ENCODE results near the gene TCEANC2. TPM values are rescaled to one million over a fixed set of nuclear protein-coding genes. Genes with fewer than 3 reads are reported as not detected.

The TCEANC2 gene
- total and polyA plus RNA-seq, 2 of the 4 experiments (the other 2 are of a cell fraction), result 2.4 to 3.2 TPM

DNA sequence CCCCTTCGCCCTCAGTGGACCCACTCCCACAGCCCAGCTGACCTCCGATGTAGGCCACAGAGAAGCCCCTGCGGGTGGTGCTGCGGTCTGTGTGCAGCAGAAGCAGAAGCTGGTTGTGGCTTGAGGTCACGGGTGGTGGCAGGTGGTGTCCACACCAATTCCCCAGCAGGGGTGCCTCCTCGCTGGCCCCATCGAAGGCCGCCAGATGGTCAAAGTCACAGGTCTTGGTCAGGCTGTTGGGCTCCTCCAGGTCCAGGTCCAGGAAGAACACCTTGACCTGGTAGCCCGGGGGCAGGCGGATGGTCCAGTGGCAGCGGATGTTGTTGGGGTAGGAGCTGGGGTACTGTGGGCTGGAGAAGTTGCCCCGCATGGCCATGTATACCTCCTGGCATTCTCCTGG lies 86.3 kb downstream of the TCEANC2 start:
- Histone ChIP-seq H2AK5ac (ENCODE audit: low read depth, low read length) (no peak overlapping the region), H3K36me3 (ENCODE audit: control insufficient read depth, insufficient read depth, low read length) (no peaks in the 10 kb centered on the region), H4K8ac (ENCODE audit: low read depth in 2 of 2, low read length in 2 of 2) (no peak overlapping the region), H2AFZ (replicated peaks; ENCODE audit: low read length, poor library complexity) (no peak overlapping the region), H2BK120ac (ENCODE audit: low read depth, low read length) (no peak overlapping the region), H4K5ac (ENCODE audit: low read depth, low read length) (no peak overlapping the region), H3K27me3 (ENCODE audit: control insufficient read depth, insufficient read depth, low read length) (no peaks in the 10 kb centered on the region), H3K4me2 (ENCODE audit: low read depth, low read length) (no peak overlapping the region), H2BK15ac (ENCODE audit: low read depth, low read length) (no peak overlapping the region), H3K27ac (ENCODE audit: insufficient read depth, low read length) (no peak overlapping the region), H3K9me3 (ENCODE audit: control insufficient read depth, insufficient read depth, low read length) (no peaks in the 10 kb centered on the region), H3K4me3 (ENCODE audit: insufficient read depth, low read depth, low read length) (no peak overlapping the region), H3K23ac (ENCODE audit: low read depth, low read length) (no peak overlapping the region), H3K18ac (ENCODE audit: low read depth, low read length) (no peak overlapping the region), H2BK5ac (ENCODE audit: low read depth, low read length, poor library complexity, severe bottlenecking) (no peak overlapping the region), H3K14ac (replicated peaks; ENCODE audit: low read depth, low read length) (no peak overlapping the region), H2BK20ac (ENCODE audit: low read depth, low read length) (no peak overlapping the region), H3K4me1 (ENCODE audit: control insufficient read depth, insufficient read depth, low read length) (peaks cover 19% of the 10 kb centered on the region), H4K91ac (ENCODE audit: insufficient read depth, low read depth, low read length) (no peak overlapping the region), H3K9ac (ENCODE audit: low read depth, low read length) (no peak overlapping the region), H3K79me1 (ENCODE audit: low read depth in 1 of 2, low read length in 2 of 2) (no peaks in the 10 kb centered on the region), H3K9me1 (ENCODE audit: insufficient read depth, low read length) (peaks cover 17% of the 10 kb centered on the region), H4K20me1 (ENCODE audit: insufficient read depth, low read length) (no peaks in the 10 kb centered on the region), H3K4ac (ENCODE audit: low read depth, low read length) (no peak overlapping the region), H3K56ac (ENCODE audit: extremely low read depth, insufficient read depth, low read length) (no peak overlapping the region), H2AK9ac (replicated peaks; ENCODE audit: low read depth, low read length, poor library complexity) (no peak overlapping the region)
- POLR2A ChIA-PET (ENCODE audit: unreplicated experiment), result no interaction called here
- DNase-seq (no peak), ATAC-seq (ENCODE audit: low read depth) (no peak)
- TF ChIP-seq, protein P1, sequence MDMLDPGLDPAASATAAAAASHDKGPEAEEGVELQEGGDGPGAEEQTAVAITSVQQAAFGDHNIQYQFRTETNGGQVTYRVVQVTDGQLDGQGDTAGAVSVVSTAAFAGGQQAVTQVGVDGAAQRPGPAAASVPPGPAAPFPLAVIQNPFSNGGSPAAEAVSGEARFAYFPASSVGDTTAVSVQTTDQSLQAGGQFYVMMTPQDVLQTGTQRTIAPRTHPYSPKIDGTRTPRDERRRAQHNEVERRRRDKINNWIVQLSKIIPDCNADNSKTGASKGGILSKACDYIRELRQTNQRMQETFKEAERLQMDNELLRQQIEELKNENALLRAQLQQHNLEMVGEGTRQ (IDR thresholded peaks at IDR 0.05; ENCODE audit: low read depth, low read length), result no peak
- no peak for TF ChIP-seq CHD1 (IDR thresholded peaks at IDR 0.05; ENCODE audit: low read depth, low read length)
- no peak for TF ChIP-seq BHLHE40 (IDR thresholded peaks at IDR 0.05; ENCODE audit: low read depth, low read length)
- TF ChIP-seq FOS (IDR thresholded peaks at IDR 0.05; ENCODE audit: low read depth, low read length), result no peak
- no peak for TF ChIP-seq CTCF (conservative IDR thresholded peaks at IDR 0.05; ENCODE audit: low read depth, low read length)
- TF ChIP-seq RCOR1 (IDR thresholded peaks at IDR 0.05; ENCODE audit: insufficient replicate concordance, low read length), result no peak
- TF ChIP-seq RFX5 (IDR thresholded peaks at IDR 0.05; ENCODE audit: low read depth, low read length), result no peak
- TF ChIP-seq RAD21 (IDR thresholded peaks at IDR 0.05; ENCODE audit: low read length), result no peak
- TF ChIP-seq MXI1 (IDR thresholded peaks at IDR 0.05; ENCODE audit: borderline replicate concordance, low read depth, low read length), result no peak
- no peak for TF ChIP-seq NFE2L2 (IDR thresholded peaks at IDR 0.05; ENCODE audit: low read depth, low read length)
- no peak for TF ChIP-seq CEBPB (IDR thresholded peaks at IDR 0.05; ENCODE audit: low read depth, low read length)
- no peak for TF ChIP-seq POLR2A (IDR thresholded peaks at IDR 0.05; ENCODE audit: low read depth, low read length)
- TF ChIP-seq ELK1 (IDR thresholded peaks at IDR 0.05; ENCODE audit: borderline replicate concordance, low read depth, low read length), result no peak
- TF ChIP-seq MAFK (IDR thresholded peaks at IDR 0.05; ENCODE audit: low read depth, low read length), result no peak
- TF ChIP-seq SMC3 (IDR thresholded peaks at IDR 0.05; ENCODE audit: low read depth, low read length), result no peak
- TF ChIP-seq MAZ (IDR thresholded peaks at IDR 0.05; ENCODE audit: borderline replicate concordance, low read depth, low read length), result no peak
- CTCF ChIA-PET, result no interaction called here
- in situ Hi-C loops (cut with MboI; ENCODE audit: low sequenced_read_pairs), result no loop called here
- intact Hi-C loops (cut with micrococcal nuclease), result no loop called here
- no TSS peak for BruUV-seq (replicated peaks)
- dilution Hi-C loops (cut with HindIII; ENCODE audit: low sequenced_read_pairs, unreplicated experiment), result no loop called here
- WGBS, 2 experiments (ENCODE audit: extremely low coverage in 2 of 2, insufficient read length in 1 of 2), result 100% methylated on average over 3 of the region's 12 CpGs; no CpG with 5 or more reads in 1 of the 2 experiments
